HG03196 (cell line): Measurements from ENCODE around the gene LSM10.

ENCODE experiments used
- ATAC-seq: cut with Tn5 transposase; IDR thresholded peaks from one replicate; pipeline ENCODE4 v1.9.1; 2021; ENCODE audit not compliant: unreplicated experiment

The LSM10 gene

DNA sequence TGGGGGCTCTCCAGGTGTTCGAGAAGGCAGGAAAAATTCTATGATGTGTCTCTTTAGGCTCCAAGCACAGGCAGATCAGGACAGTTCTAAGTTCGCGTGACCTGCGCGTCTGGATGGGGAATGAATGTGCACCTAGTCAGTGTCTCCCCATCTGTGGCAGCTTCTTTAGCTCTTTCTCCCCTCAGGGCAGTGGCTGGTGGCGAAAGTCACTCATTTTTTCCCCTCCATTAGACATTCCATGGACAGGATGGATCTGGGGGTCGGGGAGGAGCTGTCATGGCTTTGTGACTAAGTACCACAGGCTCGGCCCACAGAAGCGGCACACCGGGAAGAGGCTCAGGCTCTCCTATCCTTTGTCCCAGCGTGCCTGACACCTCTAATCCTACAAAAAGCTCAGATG is 43.2 kb downstream of the LSM10 start:
- no peak for ATAC-seq

DNA sequence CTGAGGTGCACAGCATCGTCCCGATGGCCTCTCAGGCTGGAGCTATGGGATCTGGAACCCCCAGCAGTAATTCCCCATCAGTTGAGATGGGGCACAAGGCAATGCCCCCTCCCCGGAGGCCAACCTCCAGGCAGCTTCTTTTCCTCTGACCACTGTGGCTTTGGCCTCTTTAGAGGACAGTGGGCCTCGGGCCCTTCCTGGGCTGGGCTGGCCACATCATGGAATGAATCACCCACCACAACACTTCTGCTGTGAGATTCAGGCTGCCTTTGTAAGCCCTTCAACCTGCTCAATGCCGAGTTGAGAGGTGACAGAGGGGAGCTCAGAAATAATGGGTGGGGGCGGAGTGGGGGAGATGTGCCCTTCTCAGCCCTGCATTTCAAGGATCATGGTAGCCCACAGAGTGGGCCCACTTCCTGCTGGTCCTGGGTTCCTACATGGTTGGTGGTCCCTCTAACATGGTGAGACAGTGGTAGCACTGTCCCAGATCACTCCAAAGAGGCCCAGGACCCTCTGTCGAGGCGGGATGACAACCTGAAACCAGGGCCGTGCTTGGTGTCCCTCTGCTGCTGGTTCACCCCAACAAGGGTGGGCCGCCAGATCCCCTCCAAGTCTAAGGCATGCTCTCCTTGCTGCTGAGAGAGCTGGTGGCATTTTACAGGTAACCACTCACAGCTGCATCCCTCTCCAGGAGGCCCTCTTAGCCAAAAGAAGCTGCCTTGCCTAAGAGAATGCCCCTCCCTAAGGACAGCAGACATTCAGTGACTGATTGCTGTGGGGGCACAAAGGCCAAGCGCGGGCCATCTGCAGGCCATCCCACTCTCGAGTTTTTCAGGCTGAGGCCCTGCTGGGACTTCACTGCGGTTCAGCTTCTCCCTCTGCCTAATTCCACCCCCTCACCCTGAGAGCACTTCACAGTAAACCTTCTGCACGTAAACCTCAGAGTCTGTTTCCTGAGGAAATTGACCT is 44.5 kb downstream of the LSM10 start:
- ATAC-seq, result no peak

DNA sequence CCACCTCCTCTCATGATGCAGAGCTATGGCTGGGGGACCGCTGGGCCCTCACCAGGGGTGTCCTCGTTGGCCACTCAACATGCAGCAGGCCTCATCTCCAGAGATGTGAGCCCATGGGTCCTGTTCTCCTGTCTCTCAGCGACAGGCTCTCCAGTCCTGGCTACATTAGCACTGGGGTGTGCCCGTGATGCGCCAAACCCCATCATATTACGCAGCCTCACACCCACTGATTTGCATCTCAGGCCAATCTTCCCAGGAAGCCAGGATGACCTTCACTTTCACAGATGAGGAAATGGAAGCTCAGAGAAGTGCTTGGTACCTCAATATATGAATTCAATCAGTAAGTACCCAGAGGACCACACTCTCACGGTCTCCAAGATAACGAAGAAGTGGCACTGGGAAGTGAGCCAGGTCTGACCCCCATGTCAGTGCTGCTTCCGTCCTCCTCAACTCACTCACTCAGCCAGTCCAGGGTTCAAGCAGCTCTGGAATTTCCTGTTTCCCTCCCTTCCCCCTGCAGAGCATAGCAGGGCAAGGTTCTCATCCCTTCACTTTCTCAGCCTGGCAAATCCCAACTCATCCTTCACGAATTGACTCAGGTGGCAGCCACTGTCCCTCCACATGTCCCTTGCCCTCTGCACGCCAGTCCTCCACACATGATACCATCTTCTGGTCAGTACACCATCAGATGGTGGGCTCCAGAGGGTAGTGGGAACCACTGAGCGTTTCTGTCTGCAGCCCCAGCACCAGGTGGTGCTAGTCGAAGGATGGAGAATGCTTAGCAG is 45.4 kb downstream of the LSM10 start:
- ATAC-seq, result no peak

DNA sequence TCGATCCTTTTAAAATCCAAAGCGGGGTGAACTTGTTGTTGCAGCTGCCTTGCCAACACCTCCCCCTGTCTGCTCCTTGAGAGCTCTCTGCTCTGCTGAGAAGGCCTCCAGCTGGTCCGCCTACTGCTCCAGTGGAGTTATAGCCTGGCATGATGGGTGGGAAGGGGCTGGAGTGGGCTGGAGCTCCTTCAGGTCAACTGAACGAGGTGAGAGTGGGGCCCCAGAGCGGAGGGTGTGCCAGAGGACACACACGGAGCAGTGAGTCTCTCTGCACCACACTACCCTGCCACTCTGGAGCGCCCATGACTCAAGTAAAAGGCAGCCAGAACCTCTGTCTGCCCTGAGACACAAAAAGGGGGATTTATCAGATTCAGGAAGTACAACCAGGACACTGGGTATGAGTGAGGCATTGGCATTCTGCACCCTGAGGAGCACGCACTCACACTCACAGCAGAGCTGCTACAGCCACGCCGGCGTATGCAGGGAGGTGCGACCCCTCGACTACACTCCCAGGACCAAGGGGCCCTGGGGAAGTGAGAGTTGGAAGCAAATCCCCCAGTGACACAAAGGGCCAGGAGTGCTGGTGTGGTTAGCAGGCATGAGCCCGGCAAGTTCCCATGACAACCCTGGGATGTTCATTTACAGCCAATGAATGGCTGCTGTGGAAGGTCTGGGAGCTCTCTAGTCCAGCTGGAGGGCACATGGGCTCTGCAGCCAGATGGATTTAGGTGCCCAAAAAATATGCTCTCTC is 46.3 kb downstream of the LSM10 start:
- ATAC-seq, result no peak

DNA sequence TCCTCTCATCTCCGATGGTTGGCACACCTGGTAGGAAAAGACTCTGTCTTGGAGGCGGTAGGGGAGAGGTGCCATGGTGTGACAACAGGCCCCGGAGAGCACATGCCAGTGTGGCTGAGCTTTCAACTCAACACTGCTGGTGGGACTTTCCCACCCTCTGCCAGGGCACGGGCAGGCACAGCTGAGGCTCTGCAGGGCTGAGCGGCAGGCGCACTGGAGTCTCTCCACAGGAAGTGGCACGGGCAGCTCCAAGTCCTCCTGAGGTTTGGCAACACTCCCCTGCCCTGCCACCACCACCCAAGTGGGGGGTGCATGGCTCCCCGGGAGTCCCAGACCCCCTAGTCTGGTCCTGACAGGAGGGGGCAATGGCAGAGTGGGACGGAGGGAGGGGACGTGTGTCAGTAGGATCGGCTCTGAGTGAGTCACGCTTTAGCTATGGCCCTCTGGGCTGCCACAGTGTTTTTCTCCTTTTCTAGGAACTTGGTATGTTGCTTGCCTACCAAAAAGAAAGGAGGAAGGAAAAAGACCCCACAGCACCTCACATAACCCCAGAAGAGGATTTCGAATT is 47.0 kb downstream of the LSM10 start:
- no peak for ATAC-seq

- no peak for ATAC-seq
Measured at GRCh38 chr1:36349839-36350238, 47.9 kb downstream of the LSM10 start.

- ATAC-seq, result peak; percentile 44
Measured at GRCh38 chr1:36349241-36349671, 48.5 kb downstream of the LSM10 start.

DNA sequence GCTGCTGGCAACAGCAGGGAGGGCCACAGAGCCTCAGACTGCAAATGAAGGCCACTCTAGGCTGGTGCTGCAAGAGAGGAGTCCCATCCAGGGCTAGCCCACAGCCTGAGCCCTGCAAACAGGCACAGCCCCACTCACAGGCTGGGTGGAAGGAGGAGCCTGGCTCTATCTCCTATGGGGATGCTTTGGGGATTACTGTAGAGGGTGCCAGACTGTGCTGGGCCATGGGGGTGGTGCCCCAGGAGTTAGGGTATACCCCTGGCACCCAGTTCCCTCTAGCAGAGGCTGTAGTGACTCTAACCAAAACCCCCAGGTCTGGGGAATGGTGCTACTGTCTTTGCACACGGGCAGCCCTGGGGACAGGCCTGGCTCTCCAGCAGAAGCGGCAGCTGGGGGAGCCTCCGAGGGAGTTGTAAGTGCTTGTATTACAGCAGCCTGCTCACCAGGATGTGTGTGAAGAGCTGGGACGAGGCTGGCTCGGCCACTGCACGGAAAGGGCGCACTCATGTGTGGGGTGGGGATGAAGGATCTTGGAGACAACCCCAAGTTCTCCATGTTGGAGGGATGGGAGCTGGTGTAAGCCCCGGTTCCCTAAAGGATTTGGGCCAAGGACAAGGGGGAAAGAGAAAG is 50.9 kb downstream of the LSM10 start:
- ATAC-seq, result no peak

DNA sequence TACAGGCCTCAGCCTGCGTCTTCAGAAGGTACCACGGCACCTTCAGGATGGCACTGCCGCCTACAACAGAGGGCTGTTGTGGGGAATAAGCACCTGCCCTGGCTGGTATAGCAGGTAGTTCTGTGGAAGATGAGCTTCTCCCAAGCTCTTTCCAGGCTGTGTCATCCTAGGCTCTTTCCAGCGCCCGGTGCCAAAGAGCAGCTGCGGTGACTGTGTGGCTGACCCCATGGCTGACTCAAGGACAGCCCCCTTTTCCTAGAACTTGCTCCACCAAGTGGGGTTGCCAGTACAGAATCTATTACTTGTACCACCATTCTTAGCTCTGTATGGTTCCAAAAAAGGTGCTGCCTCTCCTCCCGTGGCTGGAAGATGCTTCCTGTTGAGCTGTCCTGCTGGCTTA is 52.4 kb downstream of the LSM10 start:
- no peak for ATAC-seq

GRCh38 chr1:36344395-36344680 is 53.4 kb downstream of the LSM10 start:
- no peak for ATAC-seq

- no peak for ATAC-seq
Measured at GRCh38 chr1:36343651-36344394, 53.9 kb downstream of the LSM10 start.
